GM18519 (cell line): ENCODE measurements around the gene SHC3.
"Not testable (repeated sequence)": the region's sequence is repeated elsewhere in the genome, so short reads cannot be mapped to it uniquely, and the experiment has no call there.

Experiments used
- ATAC-seq: cut with Tn5 transposase; IDR thresholded peaks from one replicate; pipeline ENCODE4 v1.9.1; 2021; ENCODE audit warnings: mild to moderate bottlenecking, moderate library complexity; ENCODE audit not compliant: unreplicated experiment, low FRiP score

SHC3 gene, protein sequence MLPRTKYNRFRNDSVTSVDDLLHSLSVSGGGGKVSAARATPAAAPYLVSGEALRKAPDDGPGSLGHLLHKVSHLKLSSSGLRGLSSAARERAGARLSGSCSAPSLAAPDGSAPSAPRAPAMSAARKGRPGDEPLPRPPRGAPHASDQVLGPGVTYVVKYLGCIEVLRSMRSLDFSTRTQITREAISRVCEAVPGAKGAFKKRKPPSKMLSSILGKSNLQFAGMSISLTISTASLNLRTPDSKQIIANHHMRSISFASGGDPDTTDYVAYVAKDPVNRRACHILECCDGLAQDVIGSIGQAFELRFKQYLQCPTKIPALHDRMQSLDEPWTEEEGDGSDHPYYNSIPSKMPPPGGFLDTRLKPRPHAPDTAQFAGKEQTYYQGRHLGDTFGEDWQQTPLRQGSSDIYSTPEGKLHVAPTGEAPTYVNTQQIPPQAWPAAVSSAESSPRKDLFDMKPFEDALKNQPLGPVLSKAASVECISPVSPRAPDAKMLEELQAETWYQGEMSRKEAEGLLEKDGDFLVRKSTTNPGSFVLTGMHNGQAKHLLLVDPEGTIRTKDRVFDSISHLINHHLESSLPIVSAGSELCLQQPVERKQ

DNA sequence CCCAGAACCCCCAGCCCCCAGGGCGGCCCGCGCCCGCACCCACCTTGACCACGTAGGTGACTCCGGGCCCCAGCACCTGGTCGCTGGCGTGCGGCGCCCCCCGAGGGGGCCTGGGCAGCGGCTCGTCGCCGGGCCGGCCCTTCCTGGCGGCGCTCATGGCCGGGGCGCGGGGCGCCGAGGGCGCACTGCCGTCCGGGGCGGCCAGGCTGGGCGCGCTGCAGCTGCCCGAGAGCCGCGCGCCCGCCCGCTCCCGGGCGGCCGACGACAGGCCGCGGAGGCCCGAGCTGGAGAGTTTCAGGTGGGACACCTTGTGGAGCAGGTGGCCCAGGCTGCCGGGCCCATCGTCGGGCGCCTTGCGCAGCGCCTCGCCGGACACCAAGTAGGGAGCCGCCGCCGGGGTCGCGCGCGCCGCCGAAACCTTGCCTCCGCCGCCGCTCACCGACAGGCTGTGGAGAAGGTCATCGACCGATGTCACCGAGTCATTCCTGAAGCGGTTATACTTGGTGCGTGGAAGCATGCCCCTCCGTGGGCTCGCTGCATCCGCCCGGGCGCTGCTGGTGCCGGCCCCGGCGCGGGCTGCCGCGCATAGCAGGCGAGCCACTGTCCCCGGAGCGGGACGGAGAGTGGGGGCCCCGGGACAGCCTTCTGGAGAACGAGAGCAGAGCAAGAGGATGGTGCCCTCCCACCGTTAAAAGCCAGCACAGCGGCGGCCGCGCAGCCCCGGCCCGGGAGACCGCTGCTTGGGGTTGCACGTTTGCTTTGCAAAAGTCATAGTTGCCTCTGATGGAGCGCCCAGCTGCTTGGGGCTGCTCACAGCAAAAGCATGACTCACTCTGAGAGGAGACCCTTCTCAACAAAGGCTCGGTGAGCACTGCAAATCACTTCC is at the start of gene SHC3:
SHC3 (minus strand) TSS at position 875 of the 886 bp plus-strand sequence; CDS start at position 517, 358 bp downstream.
- ATAC-seq, result no peak

DNA sequence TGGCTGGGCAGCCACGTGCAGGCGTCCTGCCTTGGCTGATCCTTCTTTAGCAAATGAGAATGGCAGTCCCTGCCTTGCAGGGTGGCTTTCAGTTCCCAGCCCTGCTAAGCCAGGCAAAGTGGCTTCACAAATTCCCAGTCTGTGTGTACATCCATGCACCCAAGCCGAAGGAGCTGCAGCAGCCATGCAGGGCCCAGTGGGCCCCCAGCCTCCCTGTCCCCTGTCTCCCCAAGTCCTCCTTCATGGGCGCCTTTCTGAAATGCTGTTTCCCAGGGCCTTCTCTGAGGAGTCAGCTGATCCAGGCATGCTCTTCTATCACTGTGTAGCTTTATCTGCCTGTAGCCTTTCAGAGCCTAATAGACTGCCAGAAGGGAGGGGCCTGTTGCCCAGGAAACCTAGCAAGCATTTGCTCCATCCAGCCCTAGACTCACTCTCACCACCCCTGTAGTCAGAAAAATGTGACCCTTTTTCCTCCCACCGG is 47.4 kb upstream of the SHC3 start:
- no peak for ATAC-seq

DNA sequence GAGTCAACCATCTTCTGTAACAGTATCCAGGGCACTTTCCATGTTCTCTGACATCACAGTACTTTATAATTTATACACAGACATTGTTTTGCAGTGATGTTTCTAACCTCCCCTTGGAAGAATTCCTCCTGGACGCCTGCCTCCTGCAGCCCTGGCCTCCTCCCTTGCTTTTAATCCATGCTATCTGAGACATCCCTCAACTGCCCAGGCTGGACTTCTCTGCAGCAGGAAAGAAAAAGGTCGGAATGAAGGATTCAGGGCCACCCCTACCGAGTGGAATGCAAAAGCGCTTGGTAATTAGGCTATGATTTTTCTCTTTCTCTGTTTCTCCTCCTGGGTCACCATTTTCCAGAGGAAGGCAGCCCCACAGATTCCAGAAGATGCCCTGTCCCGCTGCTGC is 47.0 kb upstream of the SHC3 start:
- no peak for ATAC-seq

DNA sequence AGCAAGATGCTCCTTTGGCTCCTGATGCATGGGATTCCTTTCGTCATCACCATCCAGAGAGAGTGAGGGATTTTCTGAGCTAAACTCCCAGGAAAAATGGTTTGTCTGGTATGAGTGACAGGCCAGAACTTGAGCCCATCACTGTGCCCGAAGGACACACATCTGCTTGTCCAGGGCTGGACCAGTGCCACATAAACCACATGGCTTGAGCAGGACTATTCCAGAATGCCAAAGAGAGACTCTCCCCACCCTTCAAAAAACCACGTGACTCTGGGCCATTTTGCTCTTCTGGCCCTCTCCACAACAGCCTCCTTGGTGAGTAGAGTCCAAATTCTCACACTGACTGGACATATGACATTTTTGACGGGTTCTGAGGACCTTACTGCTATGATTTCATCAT is 46.4 kb upstream of the SHC3 start:
- ATAC-seq, result no peak

DNA sequence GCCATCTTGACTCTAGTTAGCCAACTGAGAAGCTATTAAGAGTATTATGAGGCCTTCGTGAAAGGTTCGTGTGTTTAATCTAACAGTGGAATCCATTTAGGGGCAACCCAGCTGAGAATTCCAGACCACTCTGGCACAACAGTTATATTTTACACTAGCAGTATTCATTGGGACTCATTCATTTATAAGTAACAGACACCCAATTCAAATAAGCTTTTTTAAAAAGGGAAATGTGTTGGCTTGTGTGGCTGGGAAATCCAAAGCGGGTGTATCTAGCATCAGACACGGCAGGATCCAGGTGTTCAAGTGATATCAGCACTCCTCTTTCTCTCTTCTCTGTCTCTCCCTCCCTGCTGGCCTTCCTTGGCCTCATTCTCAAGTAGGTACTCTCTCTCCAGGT is 46.0 kb upstream of the SHC3 start:
- no peak for ATAC-seq

DNA sequence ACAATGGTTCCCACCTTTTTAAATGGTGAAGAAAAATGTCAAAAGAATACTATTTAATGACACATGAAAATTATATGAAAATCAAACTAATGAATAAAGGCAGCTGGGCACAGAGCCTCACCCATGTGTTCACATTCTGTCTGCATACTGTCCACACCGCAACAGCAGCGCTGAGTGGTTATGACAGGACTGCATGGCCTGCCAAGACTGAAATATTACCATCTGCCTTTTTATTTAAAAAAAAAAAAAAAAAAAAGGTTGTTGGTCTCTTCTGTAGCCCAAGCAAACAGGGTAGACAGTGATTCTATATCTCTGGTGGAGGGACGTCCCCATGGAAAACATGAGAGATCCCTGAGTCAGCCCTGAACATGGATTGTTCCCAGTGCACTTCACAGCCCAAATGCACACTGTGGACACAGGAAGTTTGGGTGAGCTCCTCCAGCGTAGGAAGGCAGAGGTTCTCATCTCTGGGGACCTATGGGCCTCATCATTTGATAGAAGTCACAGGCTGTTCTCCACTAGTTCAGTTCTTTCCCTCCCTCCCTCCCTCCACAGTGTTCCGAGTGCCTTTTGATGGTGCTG is 44.9 kb upstream of the SHC3 start:
- no peak for ATAC-seq

DNA sequence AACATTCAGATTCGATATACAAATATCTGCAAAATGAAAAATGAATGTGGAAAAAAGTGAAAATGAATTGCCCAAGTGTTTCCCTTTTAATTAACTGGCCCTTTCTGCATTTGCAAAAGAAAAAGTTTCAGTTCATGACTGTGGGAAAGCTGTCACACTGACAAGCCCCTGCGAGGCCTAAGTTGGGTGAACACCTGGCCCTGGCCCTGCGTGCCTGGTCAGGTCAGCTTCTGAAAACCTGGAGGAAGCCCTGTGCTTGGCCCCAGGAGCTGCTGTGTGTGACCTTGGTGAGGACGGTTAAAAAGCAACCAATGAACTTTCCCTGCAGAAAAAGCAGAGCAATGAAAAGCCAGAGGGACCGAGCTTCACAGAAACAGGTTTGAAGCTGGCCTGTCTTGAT is 41.0 kb upstream of the SHC3 start:
- ATAC-seq, result no peak

DNA sequence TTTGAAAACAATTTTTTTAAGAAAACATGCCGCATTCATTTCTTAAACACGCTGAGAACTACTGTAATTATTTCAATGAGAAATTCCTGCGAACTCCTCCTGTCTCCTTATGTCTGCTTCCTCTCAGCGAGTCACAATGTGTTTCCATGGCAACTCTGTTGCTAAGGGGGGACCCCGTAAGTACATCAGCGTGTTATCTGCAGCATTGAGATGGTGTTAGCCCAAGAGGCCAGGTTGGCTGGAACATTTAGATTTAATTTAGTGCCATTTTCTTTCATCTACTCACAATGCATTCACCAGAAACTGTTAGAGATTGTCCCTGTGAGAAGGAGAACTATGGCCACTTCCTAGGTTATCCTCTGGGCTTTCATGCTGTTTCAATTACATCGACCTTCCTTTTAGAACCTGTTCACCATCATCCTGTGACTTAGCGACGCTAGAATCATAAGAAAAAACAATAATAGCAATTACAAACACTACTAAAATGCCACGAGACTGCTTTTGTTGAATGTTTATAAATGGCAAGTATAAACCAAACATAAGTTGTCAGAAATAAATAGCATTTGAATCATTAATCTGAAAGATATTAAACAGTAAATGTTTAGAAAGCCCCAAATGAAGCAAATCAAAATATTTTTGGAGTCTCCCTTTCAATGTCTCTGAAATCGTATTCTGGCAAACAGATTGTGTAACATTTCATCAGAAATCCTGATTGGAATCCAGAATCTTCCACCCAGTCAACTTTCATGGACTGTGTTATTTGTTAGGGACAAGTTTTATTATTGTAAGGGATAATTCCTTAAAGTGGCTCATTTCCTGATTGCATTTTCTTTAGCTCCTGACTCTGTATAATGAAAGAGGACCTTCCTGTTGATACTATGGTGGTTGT is 39.7 kb upstream of the SHC3 start:
- ATAC-seq, result no peak

DNA sequence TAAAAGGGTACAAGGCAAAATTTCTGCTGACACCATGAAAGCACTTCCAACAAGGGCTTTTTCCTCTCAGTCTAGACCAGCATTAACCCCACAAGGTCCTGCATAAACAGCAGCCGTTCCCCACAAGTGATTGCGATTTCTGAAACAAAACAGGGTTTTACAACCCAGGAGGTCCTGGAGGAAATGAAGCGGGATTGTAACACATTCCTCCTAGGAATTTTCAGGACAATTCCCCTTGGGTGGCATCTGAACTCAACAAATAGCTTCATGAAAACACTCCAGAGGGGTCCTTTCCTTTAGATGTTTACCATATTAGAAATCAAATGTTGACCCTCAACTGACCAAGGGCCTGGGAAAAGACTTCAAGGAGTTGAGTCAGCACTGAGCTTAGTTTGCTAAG is 36.7 kb upstream of the SHC3 start:
- no peak for ATAC-seq

DNA sequence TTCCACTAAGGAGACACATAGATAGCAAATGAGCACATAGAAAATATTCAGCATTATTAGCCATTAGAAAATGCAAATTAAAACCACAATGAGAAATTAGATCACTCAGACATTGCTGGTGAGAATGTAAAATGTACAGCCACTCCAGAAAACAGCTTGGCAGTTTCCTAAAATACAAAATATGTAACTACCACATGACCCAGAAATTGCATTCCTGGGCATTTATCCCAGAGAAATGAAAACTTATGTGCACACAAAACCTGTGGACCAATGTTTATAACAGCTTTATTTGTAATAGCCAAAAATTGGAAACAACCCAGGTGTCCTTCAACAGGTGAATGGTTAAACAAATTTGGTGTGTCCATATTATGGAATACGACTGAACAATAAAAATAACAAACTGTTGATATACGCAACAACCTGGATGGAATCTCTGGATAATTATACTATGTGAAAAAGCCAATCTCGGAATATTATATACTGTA is 34.8 kb upstream of the SHC3 start:
- no peak for ATAC-seq

DNA sequence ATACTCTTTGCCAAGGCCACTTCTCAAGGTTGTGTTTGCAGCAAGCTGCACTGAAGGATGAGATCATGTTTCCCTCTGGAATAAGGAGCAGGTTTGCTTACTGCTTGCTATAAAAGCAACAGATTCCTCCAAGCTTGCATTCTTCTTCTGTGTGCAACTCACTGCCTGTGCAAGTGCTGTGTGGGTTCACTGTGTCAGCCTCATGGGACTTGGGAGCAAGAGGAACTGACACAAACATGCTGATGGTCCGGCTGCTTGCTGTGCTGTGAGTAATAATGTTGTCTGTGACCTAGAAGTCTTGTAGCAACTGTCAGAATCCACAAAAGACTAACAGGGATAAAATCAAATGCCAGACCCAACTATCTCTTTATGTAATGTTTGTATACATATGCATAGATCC is 33.6 kb upstream of the SHC3 start:
- ATAC-seq, result no peak

DNA sequence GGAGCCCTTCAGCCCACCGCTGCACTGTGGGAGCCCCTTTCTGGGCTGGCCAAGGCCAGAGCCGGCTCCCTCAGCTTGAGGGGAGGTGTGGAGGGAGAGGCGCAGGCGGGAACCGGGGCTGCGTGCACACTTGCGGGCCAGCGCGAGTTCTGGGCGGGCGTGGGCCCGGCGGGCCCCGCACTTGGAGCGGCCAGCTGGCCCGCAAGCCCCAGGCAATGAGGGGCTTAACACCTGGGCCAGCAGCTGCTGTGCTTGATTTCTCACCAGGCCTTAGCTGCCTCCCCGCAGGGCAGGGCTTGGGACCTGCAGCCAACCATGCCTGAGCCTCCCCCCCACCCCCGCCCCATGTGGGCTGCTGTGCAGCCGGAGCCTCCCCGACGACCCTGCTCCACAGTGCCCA is 30.7 kb upstream of the SHC3 start:
- ATAC-seq, result not testable (repeated sequence)

DNA sequence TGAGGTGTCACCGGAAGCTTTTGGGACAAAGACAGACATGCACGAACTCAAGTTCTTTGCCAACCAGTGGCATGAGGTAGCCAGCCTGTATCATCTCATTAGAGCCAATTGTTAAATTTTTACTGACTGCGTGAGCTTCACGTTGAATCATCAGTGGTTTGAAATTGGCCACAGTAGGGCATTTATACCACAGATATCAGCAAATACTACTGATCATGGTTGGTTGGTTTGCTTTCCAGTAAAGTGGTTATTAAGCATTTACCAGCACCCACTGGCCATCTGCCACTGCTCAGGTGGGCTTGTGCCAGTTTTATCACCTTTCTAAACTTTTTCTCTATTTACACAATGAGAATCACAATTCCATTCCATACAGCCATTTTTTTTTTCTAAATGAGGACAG is 28.4 kb upstream of the SHC3 start:
- ATAC-seq, result no peak

DNA sequence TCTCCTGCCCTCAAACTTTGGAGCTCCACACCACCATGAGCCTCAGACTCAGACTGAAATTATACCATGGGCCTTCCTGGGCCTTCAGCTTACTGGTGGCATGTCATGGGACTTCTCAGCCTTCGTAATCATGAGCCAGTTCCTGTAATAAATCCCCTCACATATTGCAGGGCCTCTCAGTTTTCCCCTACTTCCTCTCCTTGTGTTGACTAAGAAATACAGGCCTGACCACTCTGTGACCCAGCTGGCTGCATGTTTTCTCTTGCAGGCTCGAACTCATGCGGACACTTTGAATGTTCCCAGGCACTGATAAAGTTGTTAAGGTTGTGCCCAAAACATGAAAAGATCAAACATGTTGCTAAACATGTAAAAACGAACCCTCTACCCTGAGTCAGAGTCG is 26.2 kb upstream of the SHC3 start:
- ATAC-seq, result no peak

DNA sequence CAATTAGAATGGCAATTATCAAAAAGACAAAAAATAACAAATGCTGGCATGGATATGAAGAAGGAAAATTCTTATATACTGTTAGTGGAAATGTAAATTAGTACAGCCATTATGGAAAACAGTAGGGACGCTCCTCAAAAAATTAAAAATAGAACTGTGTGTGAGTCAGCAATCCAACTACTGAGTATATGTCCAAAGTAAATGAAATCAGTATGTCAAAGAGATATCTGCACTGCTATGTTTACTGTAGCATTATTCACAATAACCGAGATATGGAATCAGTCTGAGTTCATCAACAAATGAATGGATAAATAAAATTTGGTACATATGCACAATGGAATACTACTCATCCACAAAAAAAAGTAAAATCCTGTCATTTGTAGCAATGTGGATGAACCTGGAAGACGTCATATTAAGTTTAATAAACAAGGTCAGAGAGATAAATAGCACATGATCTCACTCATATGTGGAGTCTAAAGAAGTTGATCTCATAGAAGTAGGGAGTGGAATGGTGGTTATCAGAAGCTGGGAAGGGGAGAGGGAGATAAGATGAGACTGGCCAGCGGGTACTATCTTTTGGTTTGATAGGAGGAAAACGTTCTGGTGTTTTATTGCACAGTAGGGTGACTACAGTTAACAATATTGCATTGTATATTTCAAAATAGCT is 16.6 kb upstream of the SHC3 start:
- no peak for ATAC-seq

DNA sequence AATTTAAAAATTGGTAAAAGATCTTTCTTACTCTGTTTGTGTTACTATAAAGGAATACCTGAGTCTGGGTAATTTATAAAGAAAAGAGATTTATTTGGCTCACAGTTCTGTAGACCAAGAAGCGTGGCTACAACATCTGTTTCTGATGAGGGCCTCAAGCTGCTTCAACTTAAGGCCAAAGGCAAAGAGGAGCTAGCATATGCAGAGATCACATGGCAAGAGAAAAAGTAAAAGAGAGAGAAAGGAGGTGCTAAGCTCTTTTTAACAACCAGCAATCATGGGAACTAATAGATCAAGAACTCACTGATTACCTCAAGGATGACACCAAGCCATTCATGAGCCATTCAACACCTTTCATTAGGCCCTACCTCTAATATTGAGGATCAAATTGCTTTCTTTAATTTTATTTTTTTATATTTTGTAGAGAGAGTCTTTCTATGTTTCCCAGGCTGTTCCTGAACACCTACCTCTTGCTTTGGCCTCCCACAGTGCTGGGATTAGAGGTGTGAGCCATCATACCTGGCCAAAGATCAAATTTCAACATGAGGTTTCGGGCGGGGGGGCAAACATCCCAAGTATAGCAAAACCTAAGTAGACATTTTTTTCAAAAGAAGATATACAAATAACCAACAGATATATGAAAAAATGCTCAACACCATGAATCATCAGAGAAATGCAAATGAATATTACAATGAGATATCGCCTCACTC is 16.0 kb upstream of the SHC3 start:
- ATAC-seq, result no peak

DNA sequence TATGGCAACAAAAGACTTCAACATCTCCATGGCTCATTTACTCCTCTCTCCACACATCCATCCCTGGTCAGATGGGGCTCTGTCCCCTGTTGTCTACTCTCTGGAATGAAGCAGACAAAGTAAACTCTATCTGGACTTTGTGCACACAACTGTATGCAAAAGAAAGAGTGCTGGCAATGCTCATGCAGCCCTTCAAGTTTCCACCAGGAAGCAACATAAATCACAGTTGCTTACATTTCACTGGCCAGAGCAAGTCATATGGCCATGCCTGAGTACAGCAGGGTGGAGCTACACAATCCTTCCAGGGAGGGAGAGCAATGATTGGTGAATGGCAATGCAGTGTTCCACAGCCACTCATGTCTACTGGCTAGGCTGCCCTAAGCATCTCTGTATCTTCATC is 12.4 kb upstream of the SHC3 start:
- no peak for ATAC-seq

DNA sequence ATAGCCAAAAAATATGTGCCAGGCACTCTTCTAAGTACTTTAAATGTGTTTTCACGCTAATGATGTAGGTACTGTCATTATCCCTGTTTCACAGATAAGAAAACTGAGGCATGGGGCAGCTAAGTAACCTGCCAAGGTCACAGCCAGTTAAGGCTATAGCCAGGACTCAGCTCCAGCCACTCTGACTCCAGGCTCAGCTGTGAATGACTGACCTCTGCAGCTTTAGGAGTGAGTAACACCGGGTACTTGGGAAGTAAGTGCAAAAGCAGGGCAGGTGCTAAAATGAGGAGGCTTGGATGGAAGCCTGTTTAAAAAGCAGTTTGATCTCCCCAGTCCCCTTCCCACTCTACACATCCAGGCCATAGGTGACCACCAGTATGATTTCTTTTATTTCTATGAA is 10.6 kb upstream of the SHC3 start:
- ATAC-seq, result no peak

DNA sequence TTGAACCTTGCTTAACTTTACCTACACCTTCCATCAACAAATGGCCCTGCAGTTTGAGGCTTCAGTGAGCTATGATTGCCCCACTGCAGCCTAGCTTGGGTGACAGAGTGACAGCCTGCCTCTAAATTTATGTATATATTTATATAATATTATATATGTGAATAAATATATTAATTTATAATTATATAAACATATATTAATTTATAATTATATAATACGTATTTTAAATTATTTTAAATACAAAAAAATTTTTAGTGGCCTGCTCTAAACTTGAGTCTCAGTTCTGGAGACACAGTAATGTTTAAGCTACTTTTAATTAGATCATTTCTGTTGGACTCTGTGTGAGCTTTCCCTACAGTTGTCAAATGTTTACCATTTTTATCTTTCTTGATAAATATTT is 9.3 kb upstream of the SHC3 start:
- ATAC-seq, result no peak
